Skin epidermis (tissue), 12 donors: ENCODE data around the gene ADAMTS12.
A peak's percentile ranks its signal among the peaks of the same experiment; 100 is the strongest.

Source experiments
- H3K27ac ChIP-seq, 21 experiments: fragments of 200-600 bp; sonication (generic) in 11 of 21; one replicate each; pipeline ENCODE4 v1.5.0; 2020; ENCODE audit warnings: mild to moderate bottlenecking in 3 of 21, inconsistent platforms in 2 of 21, moderate library complexity in 2 of 21
- H3K4me3 ChIP-seq, 7 experiments: fragments of 200-600 bp; sonication (generic) in 2 of 7; one replicate each; pipeline ENCODE4 v1.5.0; 2020; ENCODE audit warnings: inconsistent platforms in 2 of 7, mild to moderate bottlenecking in 2 of 7, moderate library complexity in 1 of 7

ADAMTS12 gene

GRCh38 chr5:33734537-33734936 is 157.3 kb downstream of the ADAMTS12 start:
- Histone ChIP-seq H3K4me3 (no peak overlapping the region), H3K27ac (no peak overlapping the region)

- H3K4me3 ChIP-seq = no peak overlapping the region
- no peak overlapping the region for H3K27ac ChIP-seq
These were observed 158.6 kb downstream of the ADAMTS12 start for GRCh38 chr5:33733225-33733624.

GRCh38 chr5:33726422-33727165 is 165.2 kb downstream of the ADAMTS12 start:
- peak overlapping the region in 5 of 21 experiments; percentile 9 to 45 (median 26) for H3K27ac ChIP-seq
- H3K4me3 ChIP-seq = no peak overlapping the region

GRCh38 chr5:33725806-33726205 is 166.0 kb downstream of the ADAMTS12 start:
- no peak overlapping the region for H3K4me3 ChIP-seq
- peak overlapping the region in 3 of 21 experiments; percentile 10 to 45 (median 33) for H3K27ac ChIP-seq

GRCh38 chr5:33721491-33722200 is 170.1 kb downstream of the ADAMTS12 start:
- Histone ChIP-seq H3K27ac (no peak overlapping the region), H3K4me3 (no peak overlapping the region)

- Histone ChIP-seq H3K27ac (no peak overlapping the region), H3K4me3 (no peak overlapping the region)
These were observed 171.6 kb downstream of the ADAMTS12 start for GRCh38 chr5:33720176-33720575.

GRCh38 chr5:33719769-33720168 is 172.0 kb downstream of the ADAMTS12 start:
- Histone ChIP-seq H3K27ac (no peak overlapping the region), H3K4me3 (no peak overlapping the region)

GRCh38 chr5:33715661-33716060 is 176.1 kb downstream of the ADAMTS12 start:
- Histone ChIP-seq H3K4me3 (no peak overlapping the region), H3K27ac (peak overlapping the region in 4 of 21 experiments; percentile 11 to 61 (median 40))

- Histone ChIP-seq H3K27ac (peak overlapping the region in 5 of 21 experiments; percentile 14 to 68 (median 46)), H3K4me3 (no peak overlapping the region)
These were observed 178.5 kb downstream of the ADAMTS12 start for GRCh38 chr5:33713136-33713765.

GRCh38 chr5:33712664-33713063 is 179.1 kb downstream of the ADAMTS12 start:
- H3K4me3 ChIP-seq = no peak overlapping the region
- H3K27ac ChIP-seq = peak overlapping the region in 3 of 21 experiments; percentile 37 to 48 (median 46)

- Histone ChIP-seq H3K27ac (no peak overlapping the region), H3K4me3 (no peak overlapping the region)
These were observed 180.6 kb downstream of the ADAMTS12 start for GRCh38 chr5:33711094-33711679.

GRCh38 chr5:33702867-33703266 is 188.9 kb downstream of the ADAMTS12 start:
- Histone ChIP-seq H3K27ac (no peak overlapping the region), H3K4me3 (no peak overlapping the region)

- Histone ChIP-seq H3K27ac (peak overlapping the region in 1 of 21 experiments; percentile 41), H3K4me3 (no peak overlapping the region)
These were observed 189.8 kb downstream of the ADAMTS12 start for GRCh38 chr5:33701951-33702350.

- H3K4me3 ChIP-seq = no peak overlapping the region
These were observed 190.5 kb downstream of the ADAMTS12 start for GRCh38 chr5:33701251-33701650.

GRCh38 chr5:33696411-33696810 is 195.4 kb downstream of the ADAMTS12 start:
- Histone ChIP-seq H3K4me3 (no peak overlapping the region), H3K27ac (no peak overlapping the region)

More at GRCh38 chr5:33701251-33701650, 190.5 kb downstream of the ADAMTS12 start:
- peak overlapping the region in 1 of 21 experiments; percentile 41 for H3K27ac ChIP-seq

- H3K27ac ChIP-seq = no peak overlapping the region
These were observed 198.8 kb downstream of the ADAMTS12 start for GRCh38 chr5:33692980-33693379.

GRCh38 chr5:33691856-33692255 is 199.9 kb downstream of the ADAMTS12 start:
- no peak overlapping the region for H3K4me3 ChIP-seq

More at GRCh38 chr5:33692980-33693379, 198.8 kb downstream of the ADAMTS12 start:
- no peak overlapping the region for H3K4me3 ChIP-seq

GRCh38 chr5:33690374-33691135 is 201.2 kb downstream of the ADAMTS12 start:
- no peak overlapping the region for H3K4me3 ChIP-seq
- peak overlapping the region in 5 of 21 experiments; percentile 18 to 78 (median 54) for H3K27ac ChIP-seq

More at GRCh38 chr5:33691856-33692255, 199.9 kb downstream of the ADAMTS12 start:
- H3K27ac ChIP-seq = peak overlapping the region in 6 of 21 experiments; percentile 16 to 78 (median 45)

GRCh38 chr5:33688526-33688925 is 203.3 kb downstream of the ADAMTS12 start:
- Histone ChIP-seq H3K4me3 (no peak overlapping the region), H3K27ac (peak overlapping the region in 9 of 21 experiments; percentile 14 to 76 (median 44))
